ENCODE data around the gene FAM169A. TPM values are rescaled to one million over a fixed set of nuclear protein-coding genes. Genes with fewer than 3 reads are reported as not detected.

The FAM169A gene
- total and polyA plus RNA-seq, 2 donors from 2014 or later = 3.5 to 8.6 TPM

DNA sequence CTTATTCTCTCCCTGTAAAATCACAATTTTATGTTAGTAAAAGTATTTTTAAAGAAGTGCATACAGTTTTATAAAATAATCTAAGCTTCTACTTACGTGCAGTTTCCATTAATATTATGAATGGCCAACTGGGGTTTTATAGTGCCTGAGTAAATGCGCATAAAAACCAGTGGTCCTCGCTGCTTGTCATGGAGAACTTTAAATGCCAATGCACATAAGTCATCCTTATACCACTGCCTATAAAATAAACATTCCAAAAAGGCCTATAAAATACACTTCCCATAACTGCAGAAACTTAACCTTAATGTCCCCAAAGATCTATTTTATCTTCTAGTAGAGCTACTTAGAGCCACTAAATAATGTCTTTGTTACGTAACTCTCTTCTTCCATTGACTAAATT is 127.8 kb downstream of the FAM169A start:
- intact Hi-C loops (cut with DNase I) = no loop called here
- no peak for FAIRE-seq

DNA sequence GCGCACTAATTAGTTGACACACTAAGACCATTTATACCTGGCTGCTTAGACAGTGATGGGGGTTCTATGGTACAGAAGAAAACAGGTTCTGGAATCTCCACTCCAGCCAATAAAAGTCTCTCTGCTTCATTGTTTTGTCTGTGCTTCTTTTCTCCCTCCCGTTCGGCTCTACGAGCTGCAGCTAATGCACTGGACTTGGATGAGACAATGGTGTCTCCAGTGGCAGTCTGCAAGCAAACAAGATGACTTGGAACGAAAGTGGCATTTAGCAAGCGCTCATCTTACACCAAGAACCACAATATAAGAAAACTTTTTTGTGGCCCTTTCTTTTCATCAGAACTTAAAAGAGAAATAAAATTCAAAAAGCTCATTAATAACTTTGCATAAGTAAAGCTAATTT is 129.4 kb downstream of the FAM169A start:
- FAIRE-seq (no peak), DNase-seq (no peak)
- Histone ChIP-seq H3K4me1 (ENCODE audit: control insufficient read depth in 2 of 3, insufficient read depth in 2 of 3, low read depth in 1 of 3, low read length in 3 of 3) (no peaks in the 10 kb centered on the region), H3K9ac (ENCODE audit: low read length in 3 of 3) (no peak overlapping the region), H3K36me3 (ENCODE audit: control insufficient read depth in 2 of 3, insufficient read depth in 3 of 3, low read length in 3 of 3) (peaks cover 2 to 18% (median 14%) of the 10 kb centered on the region in 3 donors), H3K27me3 (ENCODE audit: control insufficient read depth, insufficient read depth, low read length) (no peaks in the 10 kb centered on the region), H3K9me3 (ENCODE audit: control insufficient read depth in 2 of 3, insufficient read depth in 1 of 3, low read length in 3 of 3) (no peaks in the 10 kb centered on the region), H3K27ac (ENCODE audit: low read depth in 2 of 2, low read length in 2 of 2) (no peak overlapping the region), H3K4me3 (ENCODE audit: low read length in 3 of 3) (no peak overlapping the region)
- TF ChIP-seq, protein P1, sequence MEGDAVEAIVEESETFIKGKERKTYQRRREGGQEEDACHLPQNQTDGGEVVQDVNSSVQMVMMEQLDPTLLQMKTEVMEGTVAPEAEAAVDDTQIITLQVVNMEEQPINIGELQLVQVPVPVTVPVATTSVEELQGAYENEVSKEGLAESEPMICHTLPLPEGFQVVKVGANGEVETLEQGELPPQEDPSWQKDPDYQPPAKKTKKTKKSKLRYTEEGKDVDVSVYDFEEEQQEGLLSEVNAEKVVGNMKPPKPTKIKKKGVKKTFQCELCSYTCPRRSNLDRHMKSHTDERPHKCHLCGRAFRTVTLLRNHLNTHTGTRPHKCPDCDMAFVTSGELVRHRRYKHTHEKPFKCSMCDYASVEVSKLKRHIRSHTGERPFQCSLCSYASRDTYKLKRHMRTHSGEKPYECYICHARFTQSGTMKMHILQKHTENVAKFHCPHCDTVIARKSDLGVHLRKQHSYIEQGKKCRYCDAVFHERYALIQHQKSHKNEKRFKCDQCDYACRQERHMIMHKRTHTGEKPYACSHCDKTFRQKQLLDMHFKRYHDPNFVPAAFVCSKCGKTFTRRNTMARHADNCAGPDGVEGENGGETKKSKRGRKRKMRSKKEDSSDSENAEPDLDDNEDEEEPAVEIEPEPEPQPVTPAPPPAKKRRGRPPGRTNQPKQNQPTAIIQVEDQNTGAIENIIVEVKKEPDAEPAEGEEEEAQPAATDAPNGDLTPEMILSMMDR (IDR thresholded peaks at IDR 0.05; ENCODE audit: borderline replicate concordance, extremely low read depth, insufficient read depth) = no peak
- intact Hi-C loops (cut with DNase I) = no loop called here

More for the DNA sequence above, 127.8 kb downstream of the FAM169A start:
- no peak for DNase-seq
- no peak overlapping the region for H3K9ac ChIP-seq (ENCODE audit: low read length in 3 of 3)
- H3K9me3 ChIP-seq (ENCODE audit: control insufficient read depth in 2 of 3, insufficient read depth in 1 of 3, low read length in 3 of 3) = no peaks in the 10 kb centered on the region
- H3K27ac ChIP-seq (ENCODE audit: low read depth in 2 of 2, low read length in 2 of 2) = no peak overlapping the region
- no peak overlapping the region for H3K4me3 ChIP-seq (ENCODE audit: low read length in 3 of 3)
- TF ChIP-seq, protein P1 (IDR thresholded peaks at IDR 0.05; ENCODE audit: borderline replicate concordance, extremely low read depth, insufficient read depth) = no peak
- no peaks in the 10 kb centered on the region for H3K4me1 ChIP-seq (ENCODE audit: control insufficient read depth in 2 of 3, insufficient read depth in 2 of 3, low read depth in 1 of 3, low read length in 3 of 3)
- no peaks in the 10 kb centered on the region for H3K27me3 ChIP-seq (ENCODE audit: control insufficient read depth, insufficient read depth, low read length)
- H3K36me3 ChIP-seq (ENCODE audit: control insufficient read depth in 2 of 3, insufficient read depth in 3 of 3, low read length in 3 of 3) = peaks cover 2 to 17% (median 12%) of the 10 kb centered on the region in 3 donors

Other genes with a start within 250 kb of the FAM169A start
- 7.5 TPM for gene ENC1, start 225.7 kb downstream of the FAM169A start, total RNA-seq
- 5.3 TPM for gene ENC1, start 225.7 kb downstream of the FAM169A start, polyA plus RNA-seq (ENCODE audit: insufficient read depth, low read depth, low replicate concordance)
- gene HEXB, start 181.2 kb downstream of the FAM169A start, total RNA-seq = 113 TPM
- gene HEXB, start 181.2 kb downstream of the FAM169A start, polyA plus RNA-seq (ENCODE audit: insufficient read depth, low read depth, low replicate concordance) = 184 TPM
- 18.9 TPM for gene GFM2, start 99.3 kb downstream of the FAM169A start, total RNA-seq
- gene GFM2, start 99.3 kb downstream of the FAM169A start, polyA plus RNA-seq (ENCODE audit: insufficient read depth, low read depth, low replicate concordance) = 28.0 TPM
- gene NSA2, start 99.1 kb downstream of the FAM169A start, total RNA-seq = 46.8 TPM
- 78.3 TPM for gene NSA2, start 99.1 kb downstream of the FAM169A start, polyA plus RNA-seq (ENCODE audit: insufficient read depth, low read depth, low replicate concordance)
- 2.0 TPM for gene GCNT4, start 186.2 kb upstream of the FAM169A start, total RNA-seq
- 2.6 TPM for gene GCNT4, start 186.2 kb upstream of the FAM169A start, polyA plus RNA-seq (ENCODE audit: insufficient read depth, low read depth, low replicate concordance)